Measurements from ENCODE around the gene CNN2.
A peak's percentile ranks its signal among the peaks of the same experiment; 100 is the strongest.

The CNN2 gene

DNA sequence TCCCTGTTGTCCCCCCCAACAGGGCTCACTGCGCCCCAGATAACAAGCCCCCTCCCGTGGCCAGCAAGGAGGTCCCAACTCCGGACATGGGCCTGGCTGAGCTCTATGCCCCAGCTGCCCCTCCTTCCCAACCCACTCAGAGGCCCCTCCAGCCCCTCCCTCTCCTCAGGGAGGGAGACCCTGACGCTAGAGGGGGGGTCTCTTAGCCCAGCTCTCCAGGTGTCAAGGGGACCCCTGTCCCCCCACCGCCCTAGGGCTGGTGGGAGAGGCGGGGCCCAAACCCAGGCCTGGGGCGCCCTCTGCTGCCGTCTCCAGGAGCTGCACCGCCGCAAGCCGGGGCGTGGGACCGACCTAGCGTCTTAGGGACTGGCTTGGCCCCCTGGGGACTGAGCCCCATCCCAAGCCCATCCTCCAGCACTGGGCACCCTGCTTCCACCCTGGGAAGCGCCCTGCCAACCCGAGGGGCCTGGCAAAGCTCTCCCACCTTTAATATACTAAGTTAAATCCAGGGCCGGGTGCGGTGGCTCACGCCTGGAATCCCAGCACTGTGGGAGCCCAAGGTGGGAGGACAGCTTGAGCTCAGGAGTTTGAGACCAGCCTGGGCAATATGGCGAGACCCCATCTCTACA is 24.8 kb upstream of the CNN2 start:
- no peak for TF ChIP-seq GATA1 (IDR thresholded peaks at IDR 0.05; ENCODE audit: low read depth, low read length)
- TF ChIP-seq POLR2A (IDR thresholded peaks at IDR 0.05; ENCODE audit: low read length) = no peak
- DNase-seq = peak; percentile 54 to 78

DNA sequence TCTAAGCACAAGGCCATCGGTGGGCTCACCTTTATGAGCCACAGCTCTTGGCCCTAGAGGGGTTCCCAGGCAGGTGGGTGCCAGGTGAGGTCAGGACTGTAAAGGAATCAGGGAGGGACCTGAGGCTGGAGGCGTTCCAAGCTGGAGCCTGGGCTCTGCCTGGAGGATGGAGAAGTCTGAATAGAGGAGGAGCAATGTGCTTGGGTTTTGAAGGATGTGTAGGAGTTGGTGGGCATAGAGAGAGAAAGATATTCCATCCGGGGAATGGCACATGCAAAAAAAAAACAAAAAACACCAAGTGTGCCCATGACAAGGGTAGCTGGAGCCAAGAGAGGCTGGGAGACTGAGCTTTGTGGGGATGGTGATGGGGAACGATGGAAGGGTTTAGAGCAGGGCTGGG is 23.8 kb upstream of the CNN2 start:
- DNase-seq = no peak
- no peak for TF ChIP-seq POLR2A (IDR thresholded peaks at IDR 0.05; ENCODE audit: low read length)
- no peak for TF ChIP-seq GATA1 (IDR thresholded peaks at IDR 0.05; ENCODE audit: low read depth, low read length)

DNA sequence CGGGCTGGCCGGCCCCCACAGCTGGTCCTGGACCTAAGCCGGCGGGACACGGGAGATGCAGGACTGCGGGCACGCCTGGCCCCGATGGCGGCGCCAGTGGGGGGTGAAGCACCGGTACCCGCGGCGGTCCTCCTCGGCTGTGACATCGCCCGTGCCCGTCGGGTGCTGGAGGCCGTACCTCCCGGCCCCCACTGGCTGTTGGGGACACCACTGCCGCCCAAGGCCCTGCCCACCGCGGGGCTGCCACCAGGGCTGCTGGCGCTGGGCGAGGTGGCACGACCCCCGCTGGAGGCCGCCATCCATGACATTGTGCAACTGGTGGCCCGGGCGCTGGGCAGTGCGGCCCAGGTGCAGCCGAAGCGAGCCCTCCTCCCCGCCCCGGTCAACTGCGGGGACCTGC is 23.1 kb upstream of the CNN2 start:
- TF ChIP-seq GATA1 (IDR thresholded peaks at IDR 0.05; ENCODE audit: low read depth, low read length) (no peak), POLR2A (IDR thresholded peaks at IDR 0.05; ENCODE audit: low read length) (no peak)
- DNase-seq = no peak

DNA sequence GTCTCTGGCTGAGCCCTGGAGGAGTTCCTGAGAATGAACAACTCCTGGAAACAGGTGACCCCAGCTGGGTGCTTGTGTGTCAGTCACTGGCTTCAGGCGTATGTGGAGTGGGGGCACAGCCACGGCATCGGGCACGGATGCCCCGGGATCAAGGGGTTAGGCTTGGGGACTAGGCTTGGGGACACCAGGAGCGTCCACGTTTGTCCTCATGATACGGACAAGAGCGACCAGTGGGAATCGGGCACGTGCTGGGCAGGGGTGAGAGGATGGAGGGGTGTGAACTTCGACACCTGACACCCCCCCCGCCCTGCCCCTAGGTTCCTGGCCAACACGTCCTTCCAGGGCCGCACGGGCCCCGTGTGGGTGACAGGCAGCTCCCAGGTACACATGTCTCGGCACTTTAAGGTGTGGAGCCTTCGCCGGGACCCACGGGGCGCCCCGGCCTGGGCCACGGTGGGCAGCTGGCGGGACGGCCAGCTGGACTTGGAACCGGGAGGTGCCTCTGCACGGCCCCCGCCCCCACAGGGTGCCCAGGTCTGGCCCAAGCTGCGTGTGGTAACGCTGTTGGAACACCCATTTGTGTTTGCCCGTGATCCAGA is 22.1 kb upstream of the CNN2 start:
- TF ChIP-seq GATA1 (IDR thresholded peaks at IDR 0.05; ENCODE audit: low read depth, low read length) (no peak), POLR2A (IDR thresholded peaks at IDR 0.05; ENCODE audit: low read length) (no peak)
- DNase-seq = no peak

DNA sequence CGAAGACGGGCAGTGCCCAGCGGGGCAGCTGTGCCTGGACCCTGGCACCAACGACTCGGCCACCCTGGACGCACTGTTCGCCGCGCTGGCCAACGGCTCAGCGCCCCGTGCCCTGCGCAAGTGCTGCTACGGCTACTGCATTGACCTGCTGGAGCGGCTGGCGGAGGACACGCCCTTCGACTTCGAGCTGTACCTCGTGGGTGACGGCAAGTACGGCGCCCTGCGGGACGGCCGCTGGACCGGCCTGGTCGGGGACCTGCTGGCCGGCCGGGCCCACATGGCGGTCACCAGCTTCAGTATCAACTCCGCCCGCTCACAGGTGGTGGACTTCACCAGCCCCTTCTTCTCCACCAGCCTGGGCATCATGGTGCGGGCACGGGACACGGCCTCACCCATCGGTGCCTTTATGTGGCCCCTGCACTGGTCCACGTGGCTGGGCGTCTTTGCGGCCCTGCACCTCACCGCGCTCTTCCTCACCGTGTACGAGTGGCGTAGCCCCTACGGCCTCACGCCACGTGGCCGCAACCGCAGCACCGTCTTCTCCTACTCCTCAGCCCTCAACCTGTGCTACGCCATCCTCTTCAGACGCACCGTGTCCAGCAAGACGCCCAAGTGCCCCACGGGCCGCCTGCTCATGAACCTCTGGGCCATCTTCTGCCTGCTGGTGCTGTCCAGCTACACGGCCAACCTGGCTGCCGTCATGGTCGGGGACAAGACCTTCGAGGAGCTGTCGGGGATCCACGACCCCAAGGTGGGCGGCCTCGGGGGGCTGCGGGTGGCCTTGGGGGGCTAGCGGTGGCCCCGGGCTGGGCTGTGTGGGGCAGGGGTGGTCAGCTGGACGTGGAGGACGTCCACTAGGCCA is 21.4 kb upstream of the CNN2 start:
- TF ChIP-seq POLR2A (IDR thresholded peaks at IDR 0.05; ENCODE audit: low read length) = no peak
- TF ChIP-seq GATA1 (IDR thresholded peaks at IDR 0.05; ENCODE audit: low read depth, low read length) = no peak
- DNase-seq = no peak

DNA sequence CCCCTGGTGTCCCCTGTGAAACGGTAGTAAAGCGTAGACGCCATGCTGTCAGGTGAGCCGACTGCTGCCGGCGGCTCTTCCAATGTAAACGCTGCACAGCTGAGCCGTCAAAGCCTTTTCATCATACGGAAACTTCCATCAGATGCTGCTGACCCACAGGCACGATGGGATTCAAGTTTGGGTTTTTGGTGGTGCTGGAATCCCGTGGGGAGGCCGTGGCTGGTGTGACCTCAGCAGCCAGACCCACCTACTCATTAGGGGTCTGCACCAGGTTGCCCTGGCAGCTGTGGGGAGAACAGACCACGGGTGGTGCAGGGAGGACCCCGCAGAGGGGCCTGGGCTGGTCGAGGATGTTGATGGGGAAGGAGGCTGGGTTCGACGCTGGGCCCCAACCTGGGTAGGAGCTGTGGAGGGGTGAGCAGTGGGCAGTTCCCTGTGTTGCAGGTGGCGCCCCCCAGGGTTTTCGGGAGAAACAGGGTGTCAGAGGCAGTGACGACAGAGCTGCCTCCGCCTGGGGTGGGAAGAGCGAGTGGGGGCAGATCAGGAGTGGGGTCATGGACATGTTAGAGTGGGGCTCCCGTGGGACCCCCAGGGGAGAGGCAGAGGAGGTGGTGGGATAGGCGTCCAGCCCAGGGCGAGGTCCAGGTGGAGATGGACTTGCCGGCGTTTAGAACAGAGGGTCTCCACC is 19.6 kb upstream of the CNN2 start:
- no peak for TF ChIP-seq GATA1 (IDR thresholded peaks at IDR 0.05; ENCODE audit: low read depth, low read length)
- DNase-seq = no peak

DNA sequence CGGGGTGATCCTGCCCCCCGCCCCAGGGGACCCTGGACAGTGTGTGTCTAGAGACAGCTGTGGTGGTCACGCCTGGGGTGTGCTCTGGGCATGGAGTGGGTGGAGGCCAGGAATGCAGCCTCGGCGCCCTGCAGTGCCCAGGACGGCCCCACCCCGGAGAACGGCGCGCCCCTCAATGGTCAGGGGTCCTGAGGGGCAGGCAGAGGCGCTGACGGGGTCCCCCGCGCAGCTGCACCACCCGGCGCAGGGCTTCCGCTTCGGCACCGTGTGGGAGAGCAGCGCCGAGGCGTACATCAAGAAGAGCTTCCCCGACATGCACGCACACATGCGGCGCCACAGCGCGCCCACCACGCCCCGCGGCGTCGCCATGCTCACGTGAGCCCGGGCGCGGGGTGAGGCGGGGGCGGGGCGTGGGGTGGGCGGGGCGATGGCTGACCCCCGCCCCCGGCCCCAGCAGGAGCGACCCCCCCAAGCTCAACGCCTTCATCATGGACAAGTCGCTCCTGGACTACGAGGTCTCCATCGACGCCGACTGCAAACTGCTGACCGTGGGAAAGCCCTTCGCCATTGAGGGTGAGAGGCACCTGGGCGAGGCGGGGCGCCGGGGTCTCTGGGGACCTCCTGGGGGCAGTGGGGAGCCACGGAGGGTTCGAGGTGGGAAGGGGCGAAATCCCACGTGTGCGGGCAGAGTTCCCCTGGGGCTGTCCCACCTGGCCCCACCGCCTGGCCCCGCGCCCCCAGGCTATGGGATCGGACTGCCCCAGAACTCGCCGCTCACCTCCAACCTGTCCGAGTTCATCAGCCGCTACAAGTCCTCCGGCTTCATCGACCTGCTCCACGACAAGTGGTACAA is 18.8 kb upstream of the CNN2 start:
- no peak for DNase-seq
- no peak for TF ChIP-seq POLR2A (IDR thresholded peaks at IDR 0.05; ENCODE audit: low read length)
- TF ChIP-seq GATA1 (IDR thresholded peaks at IDR 0.05; ENCODE audit: low read depth, low read length) = no peak

DNA sequence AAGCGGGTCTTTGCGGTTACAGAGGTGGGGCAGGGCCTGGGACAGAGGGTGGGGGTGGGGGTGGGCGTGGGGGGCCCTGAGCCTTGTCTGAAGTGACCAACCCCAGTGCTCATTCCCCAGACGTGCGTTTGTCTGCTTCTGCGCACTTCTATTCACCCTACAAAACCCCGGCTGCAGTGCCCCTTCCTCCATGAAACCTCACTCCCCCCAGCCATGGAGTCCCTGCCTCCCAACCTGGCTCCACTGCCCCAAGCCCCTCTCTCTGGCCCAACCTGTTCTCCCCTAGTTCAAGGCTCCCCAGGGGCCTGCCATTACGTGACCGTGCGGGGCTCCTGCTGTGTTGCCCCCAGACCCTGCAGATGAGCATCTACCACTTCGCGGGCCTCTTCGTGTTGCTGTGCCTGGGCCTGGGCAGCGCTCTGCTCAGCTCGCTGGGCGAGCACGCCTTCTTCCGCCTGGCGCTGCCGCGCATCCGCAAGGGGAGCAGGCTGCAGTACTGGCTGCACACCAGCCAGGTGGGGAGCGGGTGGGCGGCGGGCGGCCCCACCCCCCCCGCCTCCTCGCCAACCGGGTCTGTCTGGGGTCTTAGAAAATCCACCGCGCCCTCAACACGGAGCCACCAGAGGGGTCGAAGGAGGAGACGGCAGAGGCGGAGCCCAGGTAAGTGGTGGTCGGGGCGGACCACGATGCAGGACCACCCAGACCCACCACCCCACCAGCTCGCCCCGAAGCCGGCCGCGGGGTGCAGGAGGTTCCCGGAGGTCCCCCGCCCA is 18.0 kb upstream of the CNN2 start:
- TF ChIP-seq GATA1 (IDR thresholded peaks at IDR 0.05; ENCODE audit: low read depth, low read length) (no peak), POLR2A (IDR thresholded peaks at IDR 0.05; ENCODE audit: low read length) (no peak)
- DNase-seq = no peak

DNA sequence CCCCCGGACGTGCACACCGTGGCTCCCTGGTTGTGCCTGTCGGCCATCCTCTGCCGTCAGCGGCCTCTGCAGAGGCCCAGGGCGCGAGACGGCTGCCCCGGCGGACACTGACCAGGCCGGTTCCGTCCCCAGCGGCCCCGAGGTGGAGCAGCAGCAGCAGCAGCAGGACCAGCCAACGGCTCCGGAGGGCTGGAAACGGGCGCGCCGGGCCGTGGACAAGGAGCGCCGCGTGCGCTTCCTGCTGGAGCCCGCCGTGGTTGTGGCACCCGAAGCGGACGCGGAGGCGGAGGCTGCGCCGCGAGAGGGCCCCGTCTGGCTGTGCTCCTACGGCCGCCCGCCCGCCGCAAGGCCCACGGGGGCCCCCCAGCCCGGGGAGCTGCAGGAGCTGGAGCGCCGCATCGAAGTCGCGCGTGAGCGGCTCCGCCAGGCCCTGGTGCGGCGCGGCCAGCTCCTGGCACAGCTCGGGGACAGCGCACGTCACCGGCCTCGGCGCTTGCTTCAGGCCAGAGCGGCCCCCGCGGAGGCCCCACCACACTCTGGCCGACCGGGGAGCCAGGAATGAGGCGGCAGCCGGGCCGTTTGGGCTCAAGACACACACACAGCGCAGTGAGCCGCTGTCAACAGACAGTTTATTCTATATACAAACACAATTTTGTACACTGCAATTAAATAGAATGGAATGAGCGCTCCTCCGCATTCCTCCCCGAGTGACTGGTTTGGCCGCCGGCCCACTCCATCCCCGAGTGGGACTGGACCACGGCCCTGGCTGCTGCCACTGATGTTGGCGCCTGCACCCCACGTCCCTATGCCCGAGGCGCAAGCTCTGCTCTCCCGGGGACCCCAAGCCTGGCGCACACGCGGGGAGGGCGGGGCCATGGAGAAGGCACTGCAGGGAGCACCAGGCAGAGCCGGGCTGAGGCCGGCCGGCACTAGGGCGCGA is 17.1 kb upstream of the CNN2 start:
- no peak for DNase-seq
- no peak for TF ChIP-seq GATA1 (IDR thresholded peaks at IDR 0.05; ENCODE audit: low read depth, low read length)
- no peak for TF ChIP-seq POLR2A (IDR thresholded peaks at IDR 0.05; ENCODE audit: low read length)

DNA sequence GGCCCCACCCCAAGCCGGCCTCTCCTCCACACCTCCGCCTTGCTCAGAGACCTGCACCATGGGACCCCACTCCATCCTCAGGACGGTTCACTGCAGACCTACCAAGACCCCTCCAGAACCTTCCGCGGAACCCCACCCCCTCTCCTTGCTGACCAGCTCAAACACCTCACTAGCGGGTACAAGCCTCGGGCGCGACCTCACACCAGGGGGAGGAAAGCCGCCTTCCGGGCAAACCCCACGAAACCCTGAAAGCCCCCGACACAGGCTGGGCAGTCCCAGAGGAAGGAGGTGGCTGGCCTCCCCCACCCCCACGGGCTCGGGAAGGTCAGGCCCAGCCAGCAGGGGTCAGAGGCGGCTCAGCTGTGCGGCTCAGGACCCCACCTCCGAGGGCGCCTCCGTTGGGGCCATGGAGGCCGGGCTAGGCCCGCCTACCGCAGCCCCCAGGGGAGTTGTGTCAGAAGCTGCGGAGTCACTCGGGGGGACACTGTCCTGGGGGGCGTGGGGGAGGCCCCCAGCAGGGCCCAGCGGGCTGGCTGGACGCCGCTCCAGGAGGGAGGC is 16.3 kb upstream of the CNN2 start:
- TF ChIP-seq POLR2A (IDR thresholded peaks at IDR 0.05; ENCODE audit: low read length) = no peak
- TF ChIP-seq GATA1 (IDR thresholded peaks at IDR 0.05; ENCODE audit: low read depth, low read length) = no peak
- no peak for DNase-seq
